Stimulated activated CD8-positive, alpha-beta memory T cell treated with anti-CD3 and anti-CD28 coated beads, Interleukin-7, amount 100 ng/mL, for 48 hours (primary cell): ENCODE measurements around the gene CEACAM3.
A peak's percentile ranks its signal among the peaks of the same experiment; 100 is the strongest.

Experiments used
- DNase-seq, 2 donors: peaks; one replicate each; pipeline ENCODE4 v3.0.0-alpha.2; 2020; ENCODE audit warnings: low read depth in 1 of 2; ENCODE audit errors: extremely low read depth in 1 of 2

CEACAM3 gene

DNA sequence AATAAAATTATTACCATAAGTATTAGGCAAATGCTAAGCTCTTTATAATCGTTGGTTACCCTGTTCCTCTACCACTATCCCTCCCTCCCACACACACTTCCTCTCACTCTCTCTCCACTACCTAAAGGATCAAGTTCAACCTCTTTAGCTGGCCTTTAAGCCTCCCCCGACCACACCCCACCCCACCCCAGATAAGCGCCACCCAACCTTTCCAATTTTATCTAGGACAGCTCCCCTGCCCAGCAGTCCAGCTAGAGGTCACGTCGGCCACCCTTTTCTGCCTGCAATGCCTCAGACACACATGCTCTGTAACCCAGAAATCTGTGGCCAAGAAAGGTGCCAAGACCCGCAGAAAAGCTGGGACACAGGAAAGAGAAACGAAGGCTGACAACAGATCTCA, 47.0 kb downstream of the CEACAM3 start:
- no peak for DNase-seq

DNA sequence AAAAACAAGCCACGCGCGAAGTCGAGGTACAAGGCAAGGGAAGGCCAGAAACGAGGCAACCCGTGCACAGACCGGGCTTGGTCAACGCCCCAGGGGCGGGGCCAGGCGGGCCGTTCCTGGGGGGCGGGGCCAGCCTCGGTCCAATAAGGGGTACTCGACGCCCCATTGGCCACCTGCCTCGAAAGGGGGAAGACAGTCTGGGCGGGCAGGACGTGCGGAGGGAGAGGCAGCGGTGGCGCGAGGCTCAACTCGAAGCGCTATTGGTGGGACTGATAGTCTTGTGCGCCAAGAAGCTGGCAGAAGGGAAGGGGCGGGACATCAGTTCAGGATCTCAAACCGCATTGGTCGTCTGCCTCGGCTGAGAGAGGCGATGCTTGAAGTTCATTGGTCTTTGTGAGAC, 48.2 kb downstream of the CEACAM3 start, which contains the start of gene LYPD4:
TSS of gene LYPD4 (minus strand) at position 83 of the 400 bp plus-strand sequence. CDS start 5,398 bp downstream, outside the sequence.
- no peak for DNase-seq

DNA sequence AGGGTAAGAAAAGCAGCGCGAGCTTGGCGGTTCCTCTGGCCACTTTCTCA, 48.4 kb downstream of the CEACAM3 start, which contains the start of gene DMRTC2:
TSS of gene DMRTC2 (plus strand) at position 42 of the 50 bp plus-strand sequence. CDS start 2,387 bp downstream, outside the sequence.
- no peak for DNase-seq

DNA sequence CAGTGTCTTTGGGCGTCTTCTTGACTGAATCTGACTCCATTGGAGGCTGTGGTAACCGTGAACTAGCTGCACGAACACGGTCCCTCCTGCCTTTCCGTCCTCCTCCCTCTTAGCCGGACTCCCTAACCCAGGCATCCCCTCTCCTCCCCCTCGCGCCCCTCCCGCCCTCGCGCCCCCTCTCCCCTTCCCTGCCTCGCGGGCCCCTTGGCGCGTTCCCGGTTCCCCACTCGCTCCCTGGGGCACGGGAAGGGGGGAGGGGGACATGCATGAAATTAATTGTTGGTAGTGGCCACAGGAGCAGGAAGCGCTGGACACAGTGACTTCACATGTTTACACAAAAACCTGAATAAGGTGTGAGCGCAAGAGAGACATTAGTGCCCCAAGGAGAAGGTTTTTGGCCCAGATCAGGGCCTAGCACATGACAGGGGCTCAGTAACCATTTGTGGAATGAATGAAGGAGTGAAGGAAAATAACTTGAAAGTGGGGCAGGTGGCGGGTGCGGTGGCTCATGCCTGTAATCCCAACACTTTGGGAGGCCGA, 48.7 kb downstream of the CEACAM3 start:
- no peak for DNase-seq

DNA sequence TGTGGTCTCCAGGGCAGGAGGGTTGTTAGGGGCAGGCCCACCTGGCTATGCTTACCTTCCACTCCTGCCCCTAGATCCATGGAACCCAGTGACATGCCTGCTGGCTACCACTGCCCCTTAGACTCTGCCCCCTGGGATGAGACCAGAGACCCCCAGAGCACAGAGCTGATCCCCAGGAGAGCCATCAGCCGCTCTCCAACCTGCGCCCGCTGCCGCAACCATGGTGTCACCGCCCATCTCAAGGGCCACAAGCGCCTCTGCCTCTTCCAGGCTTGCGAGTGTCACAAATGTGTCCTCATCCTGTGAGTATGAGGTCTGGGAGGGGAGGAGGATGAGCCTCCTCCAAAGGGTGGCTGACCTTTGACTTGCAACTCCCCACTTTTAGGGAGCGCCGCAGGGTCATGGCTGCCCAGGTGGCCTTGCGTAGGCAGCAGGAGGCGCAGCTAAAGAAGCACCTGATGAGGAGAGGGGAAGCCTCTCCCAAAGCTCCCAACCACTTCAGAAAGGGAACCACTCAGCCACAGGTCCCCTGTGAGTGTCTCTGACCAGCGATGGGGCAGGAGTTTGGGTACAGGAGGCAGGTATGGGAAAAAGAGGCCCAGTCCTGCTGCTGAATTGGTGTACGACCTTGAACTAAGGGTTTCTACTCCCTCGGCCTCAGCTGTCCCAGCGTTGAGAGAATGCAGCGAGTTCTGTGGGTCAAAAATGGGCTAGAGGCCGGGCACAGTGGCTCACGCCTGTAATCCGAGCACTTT, 51.1 kb downstream of the CEACAM3 start:
- DNase-seq: no peak

DNA sequence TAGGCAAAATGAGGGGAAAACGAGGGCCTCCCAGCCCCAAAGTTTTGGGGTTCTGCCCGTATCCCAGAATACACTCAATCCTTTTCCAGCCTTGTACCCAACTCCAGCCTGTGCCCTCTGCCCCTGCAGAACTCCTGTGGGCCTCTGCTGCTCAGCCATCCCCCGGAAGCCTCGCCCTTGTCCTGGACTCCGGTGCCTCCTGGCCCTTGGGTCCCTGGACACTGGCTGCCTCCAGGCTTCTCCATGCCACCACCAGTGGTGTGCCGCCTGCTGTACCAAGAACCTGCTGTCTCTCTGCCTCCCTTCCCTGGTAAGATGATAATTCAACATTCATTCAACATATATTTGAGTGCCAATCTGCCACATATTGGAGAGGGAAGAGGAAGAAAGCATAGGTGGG, 52.3 kb downstream of the CEACAM3 start:
- no peak for DNase-seq

DNA sequence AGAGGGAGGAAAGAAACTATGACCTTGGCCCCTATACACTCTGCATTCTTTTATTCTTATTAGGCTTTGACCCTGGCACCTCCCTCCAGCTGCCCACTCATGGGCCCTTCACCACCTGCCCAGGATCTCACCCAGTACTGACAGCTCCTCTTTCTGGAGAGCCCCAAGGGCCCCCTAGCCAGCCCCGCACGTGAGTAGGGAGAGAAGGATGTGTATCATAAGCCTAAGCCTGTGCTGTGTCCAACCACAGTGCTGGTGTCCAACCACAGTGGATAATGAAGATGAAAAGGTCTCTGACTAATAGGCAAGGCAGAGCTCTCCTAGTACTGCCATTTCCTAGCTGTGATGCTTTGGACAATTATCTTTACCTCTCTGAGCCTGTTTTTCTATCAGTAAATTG, 52.7 kb downstream of the CEACAM3 start:
- DNase-seq: no peak

DNA sequence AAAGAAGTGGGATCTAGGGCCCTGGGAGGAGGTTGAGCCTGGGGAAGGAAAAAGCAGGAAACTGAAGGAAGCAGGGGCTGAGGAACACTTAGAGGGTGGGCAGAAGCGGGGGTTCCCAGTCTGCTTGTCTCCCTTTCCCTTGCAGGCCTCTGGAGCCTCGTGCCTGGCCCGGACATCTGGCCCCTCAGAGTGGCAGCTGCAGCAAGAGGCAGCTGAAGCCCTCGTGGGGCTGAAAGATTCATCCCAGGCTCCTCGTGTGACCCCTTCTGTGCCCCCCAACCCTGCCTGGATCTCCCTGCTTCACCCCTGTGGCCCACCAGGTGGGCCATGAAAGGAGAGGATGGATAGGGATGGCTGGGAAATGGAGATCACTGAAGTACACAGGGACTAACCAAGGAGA, 54.0 kb downstream of the CEACAM3 start:
- DNase-seq: no peak

DNA sequence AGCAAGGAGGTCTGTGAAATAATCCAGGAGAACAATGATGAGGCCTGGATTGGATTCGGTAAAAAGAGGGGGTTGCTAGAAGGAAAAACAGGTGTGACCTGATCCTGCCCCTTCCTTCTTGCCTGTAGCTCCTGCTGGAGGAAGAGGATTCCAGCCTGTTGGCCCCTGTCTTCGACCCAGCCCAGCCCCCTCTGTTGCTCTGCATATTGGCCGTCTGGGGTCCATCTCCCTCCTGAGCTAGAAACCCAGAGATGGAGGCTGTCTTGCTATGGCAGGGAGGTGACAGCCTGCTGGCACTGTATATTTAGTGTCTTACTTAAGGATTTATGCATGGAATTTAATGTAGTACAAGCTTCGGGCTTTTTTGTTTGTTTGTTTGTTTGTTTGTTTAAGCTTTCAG, 55.1 kb downstream of the CEACAM3 start:
- no peak for DNase-seq

DNA sequence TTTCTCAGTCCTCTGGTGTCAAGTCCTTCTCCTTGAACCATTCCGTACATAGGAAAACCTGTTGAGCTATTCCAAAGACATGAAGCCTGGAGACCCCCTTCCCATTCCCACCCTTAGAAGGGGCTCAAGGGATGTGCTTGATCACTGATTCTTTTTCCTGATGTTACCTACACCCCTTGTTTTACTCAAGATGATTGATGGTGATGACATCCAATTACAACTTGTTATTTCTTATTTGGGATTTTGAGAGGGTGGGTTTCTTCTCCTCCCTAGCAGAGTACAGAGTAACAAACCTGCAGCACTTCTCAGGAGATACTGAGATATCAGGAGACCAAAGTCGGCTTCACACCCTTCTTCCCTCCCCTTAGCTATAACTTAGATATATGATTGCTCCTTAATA, 57.0 kb downstream of the CEACAM3 start:
- DNase-seq: no peak

DNA sequence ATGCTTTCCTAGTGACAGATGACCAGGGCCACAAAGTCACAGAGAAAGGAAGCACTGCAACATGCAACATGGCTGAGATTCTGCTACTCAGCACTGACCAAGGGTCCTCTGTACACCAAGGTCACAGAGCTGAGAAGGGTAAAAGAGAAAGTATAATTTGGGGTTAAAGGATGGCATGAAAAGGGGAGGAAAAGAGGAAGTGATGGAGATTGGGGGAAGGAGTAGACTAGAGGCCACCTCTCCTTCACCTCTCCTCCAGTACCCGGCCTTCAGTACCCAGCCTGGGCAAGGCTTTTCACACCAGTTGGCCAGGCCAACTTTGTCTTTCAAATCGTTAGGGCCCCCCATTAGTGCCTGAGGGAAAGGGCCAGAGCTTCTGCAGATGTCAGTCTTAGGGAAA, 57.4 kb downstream of the CEACAM3 start:
- DNase-seq: no peak

DNA sequence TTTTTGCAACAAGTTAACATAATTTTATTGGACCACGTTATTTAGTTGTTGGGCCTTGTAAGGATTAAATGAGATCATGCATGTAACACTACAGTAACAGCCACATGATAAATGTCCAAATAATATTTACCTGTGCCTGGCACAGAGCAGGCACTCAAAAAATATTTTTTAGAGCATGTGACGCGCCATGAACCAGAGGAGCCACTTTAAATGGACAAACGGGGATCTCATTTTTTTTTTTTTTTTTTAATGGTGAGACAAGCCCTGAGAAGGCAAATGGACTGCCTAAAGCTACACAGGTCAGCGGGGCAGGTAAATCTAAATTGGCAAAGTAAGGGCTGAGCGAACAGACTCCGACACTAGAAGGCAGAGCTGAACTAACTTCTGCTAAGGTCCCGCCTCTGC, 62.8 kb downstream of the CEACAM3 start:
- no peak for DNase-seq

DNA sequence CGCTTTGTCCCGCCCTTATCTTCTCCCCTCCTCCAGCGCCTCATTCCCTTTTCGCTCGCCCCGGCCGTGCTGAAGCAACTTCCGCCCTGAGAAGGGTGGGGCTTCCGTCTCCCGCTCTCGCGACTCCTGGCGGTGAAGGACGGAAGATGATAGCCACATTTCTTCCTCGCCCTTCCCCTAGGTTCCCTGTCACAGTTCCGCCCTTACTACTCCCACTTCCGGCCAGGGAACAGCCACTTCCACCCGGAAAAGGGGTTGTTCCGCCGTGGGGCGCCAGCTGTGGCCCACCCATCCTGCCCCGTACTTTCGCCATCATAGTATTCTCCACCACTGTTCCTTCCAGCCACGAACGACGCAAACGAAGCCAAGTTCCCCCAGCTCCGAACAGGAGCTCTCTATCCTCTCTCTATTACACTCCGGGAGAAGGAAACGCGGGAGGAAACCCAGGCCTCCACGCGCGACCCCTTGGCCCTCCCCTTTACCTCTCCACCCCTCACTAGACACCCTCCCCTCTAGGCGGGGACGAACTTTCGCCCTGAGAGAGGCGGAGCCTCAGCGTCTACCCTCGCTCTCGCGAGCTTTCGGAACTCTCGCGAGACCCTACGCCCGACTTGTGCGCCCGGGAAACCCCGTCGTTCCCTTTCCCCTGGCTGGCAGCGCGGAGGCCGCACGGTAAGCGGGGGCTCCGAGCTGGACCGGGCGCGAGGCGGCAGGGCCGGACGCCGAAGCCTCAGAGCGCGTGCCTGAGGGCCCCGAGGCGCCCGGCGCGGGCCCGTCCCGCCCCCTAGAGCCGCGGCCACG, 63.4 kb downstream of the CEACAM3 start, which contains the start of gene RPS19:
TSS of gene RPS19 (plus strand) at position 638 of the 801 bp plus-strand sequence. CDS start 520 bp downstream, outside the sequence.
- DNase-seq: peak; percentile 94

DNA sequence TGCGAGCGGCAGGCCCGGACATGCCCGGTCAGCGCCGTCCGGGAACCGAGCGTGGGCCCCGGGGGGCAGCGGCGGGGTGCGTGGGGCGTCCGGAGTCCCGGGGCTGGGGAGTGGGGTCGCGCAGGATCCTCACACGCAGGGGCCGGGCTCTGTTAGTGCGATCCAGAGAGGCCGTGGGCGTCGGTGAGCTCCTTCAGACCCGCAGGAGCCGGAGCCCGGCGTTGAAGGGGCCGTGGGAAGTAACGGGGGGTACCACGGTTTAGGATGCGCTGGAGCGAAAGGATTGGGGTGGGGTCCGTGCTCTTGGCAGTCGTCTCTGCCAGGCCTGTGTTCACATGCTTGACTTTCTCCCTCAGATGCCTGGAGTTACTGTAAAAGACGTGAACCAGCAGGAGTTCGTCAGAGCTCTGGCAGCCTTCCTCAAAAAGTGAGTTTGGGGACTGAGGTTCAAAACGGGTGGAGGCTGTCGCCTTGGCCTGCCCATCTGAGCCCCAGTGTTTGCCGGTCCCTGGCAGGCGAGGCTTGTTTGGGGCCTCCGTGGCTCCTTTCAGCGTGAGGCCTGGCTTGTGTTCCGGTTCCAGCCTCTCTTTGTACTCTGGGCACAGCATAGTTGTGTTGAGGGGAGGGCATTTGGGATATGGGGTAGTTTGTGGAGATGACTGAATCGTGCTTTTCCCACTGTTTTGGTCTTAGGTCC, 64.2 kb downstream of the CEACAM3 start:
- DNase-seq: no peak
